ENCODE measurements around the gene TENM4.
"Not testable (repeated sequence)": the region's sequence is repeated elsewhere in the genome, so short reads cannot be mapped to it uniquely, and the experiment has no call there.

Gene TENM4

GRCh38 chr11:78868563-78868962, 572.3 kb downstream of the TENM4 start:
- no peak for DNase-seq

- DNase-seq = no peak
Measured at GRCh38 chr11:78860720-78861422, 580.0 kb downstream of the TENM4 start.

GRCh38 chr11:78857688-78858087, 583.1 kb downstream of the TENM4 start:
- no peak for DNase-seq

GRCh38 chr11:78856211-78856610, 584.6 kb downstream of the TENM4 start:
- no peak for DNase-seq

- DNase-seq = no peak
Measured at GRCh38 chr11:78855116-78855515, 585.7 kb downstream of the TENM4 start.

- no peak for DNase-seq
Measured at GRCh38 chr11:78853521-78853920, 587.3 kb downstream of the TENM4 start.

- peak; percentile 3 to 40 for DNase-seq
Measured at GRCh38 chr11:78851878-78852586, 588.8 kb downstream of the TENM4 start.

GRCh38 chr11:78850078-78850477, 590.8 kb downstream of the TENM4 start:
- DNase-seq = no peak

- DNase-seq = no peak
Measured at GRCh38 chr11:78846269-78846668, 594.6 kb downstream of the TENM4 start.

- DNase-seq = no peak
Measured at GRCh38 chr11:78845496-78845895, 595.3 kb downstream of the TENM4 start.

- DNase-seq = no peak
Measured at GRCh38 chr11:78841456-78842060, 599.3 kb downstream of the TENM4 start.

GRCh38 chr11:78840623-78841022, 600.2 kb downstream of the TENM4 start:
- no peak for DNase-seq

- no peak for DNase-seq
Measured at GRCh38 chr11:78840200-78840599, 600.6 kb downstream of the TENM4 start.

GRCh38 chr11:78838417-78838816, 602.4 kb downstream of the TENM4 start:
- no peak for DNase-seq

- no peak for DNase-seq
Measured at GRCh38 chr11:78835646-78836045, 605.2 kb downstream of the TENM4 start.

- no peak for DNase-seq
Measured at GRCh38 chr11:78834886-78835285, 605.9 kb downstream of the TENM4 start.

- DNase-seq = no peak
Measured at GRCh38 chr11:78833237-78833636, 607.6 kb downstream of the TENM4 start.

- DNase-seq = no peak
Measured at GRCh38 chr11:78832226-78832947, 608.4 kb downstream of the TENM4 start.

- no peak for DNase-seq
Measured at GRCh38 chr11:78831571-78831970, 609.3 kb downstream of the TENM4 start.

GRCh38 chr11:78830277-78830819, 610.5 kb downstream of the TENM4 start:
- DNase-seq = no peak

GRCh38 chr11:78829146-78829545, 611.7 kb downstream of the TENM4 start:
- DNase-seq = no peak

- no peak for DNase-seq
Measured at GRCh38 chr11:78828676-78829075, 612.2 kb downstream of the TENM4 start.

GRCh38 chr11:78827291-78827690, 613.5 kb downstream of the TENM4 start:
- not testable (repeated sequence) for DNase-seq
